HepG2 (cell line): ENCODE results near the gene FEM1C. TPM values are rescaled to one million over a fixed set of nuclear protein-coding genes. Genes with fewer than 3 reads are reported as not detected.
A peak's percentile ranks its signal among the peaks of the same experiment; 100 is the strongest.

ENCODE experiments used
- ATF7 ChIP-seq, 2 experiments: fragments of 450-650 bp in 1 of 2; sonication (generic) in 1 of 2; formaldehyde crosslinking in 1 of 2; IDR thresholded peaks; 2 replicates each; pipeline versions ENCODE4 v1.4.0 to v1.6.1; 2016 to 2020; ENCODE audit warnings: antibody characterized with exemption in 1 of 2, mild to moderate bottlenecking in 1 of 2, missing genetic modification reagents in 1 of 2
- CBX5 ChIP-seq: sonication (generic); formaldehyde crosslinking; IDR thresholded peaks from 2 replicates; pipeline ENCODE4 v1.4.0; 2020; ENCODE audit warnings: missing genetic modification reagents, borderline replicate concordance
- IRX3 ChIP-seq: sonication (generic); formaldehyde crosslinking; IDR thresholded peaks from 2 replicates; pipeline ENCODE4 v1.8.1; 2023; ENCODE audit warnings: mild to moderate bottlenecking, low read depth, missing genetic modification reagents, borderline replicate concordance
- KLF9 ChIP-seq: IDR thresholded peaks from 2 replicates; pipeline ENCODE4 v1.6.1; 2016; ENCODE audit warnings: low read depth
- MXI1 ChIP-seq: IDR thresholded peaks from 3 replicates; pipeline ENCODE4 v1.6.1; 2012; ENCODE audit warnings: low read depth, low read length, inconsistent platforms, borderline replicate concordance
- SIX4 ChIP-seq: sonication (generic); formaldehyde crosslinking; IDR thresholded peaks from 2 replicates; pipeline ENCODE4 v1.4.0; 2020; ENCODE audit warnings: missing genetic modification reagents
- ZC3H4 ChIP-seq: sonication (generic); formaldehyde crosslinking; IDR thresholded peaks from 2 replicates; pipeline ENCODE4 v1.4.0; 2020; ENCODE audit warnings: missing genetic modification reagents, borderline replicate concordance
- ZNF224 ChIP-seq: sonication (generic); formaldehyde crosslinking; IDR thresholded peaks from 2 replicates; pipeline ENCODE4 v1.5.0; 2020; ENCODE audit warnings: mild to moderate bottlenecking, missing genetic modification reagents
- ZNF225 ChIP-seq: sonication (generic); formaldehyde crosslinking; IDR thresholded peaks from 2 replicates; pipeline ENCODE4 v1.4.0; 2020; ENCODE audit warnings: mild to moderate bottlenecking, missing genetic modification reagents
- ZNF670 ChIP-seq: sonication (generic); formaldehyde crosslinking; IDR thresholded peaks from 2 replicates; pipeline ENCODE4 v1.8.0; 2022; ENCODE audit warnings: mild to moderate bottlenecking, missing genetic modification reagents, borderline replicate concordance
- polyA plus RNA-seq, 8 experiments: library from polyadenylated mRNA; depleted of rRNA in 3 of 8; stranded (reverse) in 7 of 8; unstranded in 1 of 8; fragments of >200 nt; fragmentation: Illumina TruSeq in 4 of 8; extraction: Trizol in 4 of 8; gene quantifications; 2 replicates each; pipeline versions ENCODE4 v1.2.1 to v1.2.3, GENCODE V29; 2011 to 2016; ENCODE audit warnings: low read depth in 4 of 8, missing spikeins in 1 of 8, mixed read lengths in 1 of 8; ENCODE audit not compliant: insufficient read depth in 1 of 8
- total RNA-seq, 5 experiments: library from RNA; depleted of rRNA; stranded (reverse); fragments of >200 nt; fragmentation: Illumina TruSeq; extraction: Trizol; gene quantifications; 2 replicates each; pipeline ENCODE4 v1.2.3, GENCODE V29; 2016; ENCODE audit warnings: low read depth in 1 of 5
- TF ChIP-seq, protein P1 (sequence below): sonication (generic); formaldehyde crosslinking; IDR thresholded peaks from 2 replicates; pipeline ENCODE4 v1.8.0; 2022; ENCODE audit warnings: mild to moderate bottlenecking, missing genetic modification reagents, moderate library complexity
- TF ChIP-seq, protein P2 (sequence below): sonication (generic); formaldehyde crosslinking; IDR thresholded peaks from 2 replicates; pipeline ENCODE4 v1.4.0; 2020; ENCODE audit warnings: mild to moderate bottlenecking, missing genetic modification reagents
- TF ChIP-seq, protein P3 (sequence below): sonication (generic); formaldehyde crosslinking; IDR thresholded peaks from 2 replicates; pipeline ENCODE4 v1.5.0; 2020; ENCODE audit warnings: mild to moderate bottlenecking, missing genetic modification reagents, borderline replicate concordance
- TF ChIP-seq, protein P4 (sequence below): sonication (generic); formaldehyde crosslinking; IDR thresholded peaks from 2 replicates; pipeline ENCODE4 v1.8.0; 2022; ENCODE audit warnings: mild to moderate bottlenecking, missing genetic modification reagents, moderate library complexity
- TF ChIP-seq, protein P5 (sequence below): sonication (generic); formaldehyde crosslinking; conservative IDR thresholded peaks from 2 replicates; pipeline ENCODE4 v1.4.0; 2020; ENCODE audit warnings: missing genetic modification reagents
- TF ChIP-seq, protein P6 (sequence below): sonication (generic); formaldehyde crosslinking; IDR thresholded peaks from 2 replicates; pipeline ENCODE4 v1.5.1; 2020; ENCODE audit warnings: missing genetic modification reagents, mild to moderate bottlenecking, borderline replicate concordance

Gene FEM1C
- total and polyA plus RNA-seq, 2 of the 13 experiments (the other 11 are each of a cell fraction or from before 2014, with no cell fraction given) = 5.5 to 8.3 TPM

DNA sequence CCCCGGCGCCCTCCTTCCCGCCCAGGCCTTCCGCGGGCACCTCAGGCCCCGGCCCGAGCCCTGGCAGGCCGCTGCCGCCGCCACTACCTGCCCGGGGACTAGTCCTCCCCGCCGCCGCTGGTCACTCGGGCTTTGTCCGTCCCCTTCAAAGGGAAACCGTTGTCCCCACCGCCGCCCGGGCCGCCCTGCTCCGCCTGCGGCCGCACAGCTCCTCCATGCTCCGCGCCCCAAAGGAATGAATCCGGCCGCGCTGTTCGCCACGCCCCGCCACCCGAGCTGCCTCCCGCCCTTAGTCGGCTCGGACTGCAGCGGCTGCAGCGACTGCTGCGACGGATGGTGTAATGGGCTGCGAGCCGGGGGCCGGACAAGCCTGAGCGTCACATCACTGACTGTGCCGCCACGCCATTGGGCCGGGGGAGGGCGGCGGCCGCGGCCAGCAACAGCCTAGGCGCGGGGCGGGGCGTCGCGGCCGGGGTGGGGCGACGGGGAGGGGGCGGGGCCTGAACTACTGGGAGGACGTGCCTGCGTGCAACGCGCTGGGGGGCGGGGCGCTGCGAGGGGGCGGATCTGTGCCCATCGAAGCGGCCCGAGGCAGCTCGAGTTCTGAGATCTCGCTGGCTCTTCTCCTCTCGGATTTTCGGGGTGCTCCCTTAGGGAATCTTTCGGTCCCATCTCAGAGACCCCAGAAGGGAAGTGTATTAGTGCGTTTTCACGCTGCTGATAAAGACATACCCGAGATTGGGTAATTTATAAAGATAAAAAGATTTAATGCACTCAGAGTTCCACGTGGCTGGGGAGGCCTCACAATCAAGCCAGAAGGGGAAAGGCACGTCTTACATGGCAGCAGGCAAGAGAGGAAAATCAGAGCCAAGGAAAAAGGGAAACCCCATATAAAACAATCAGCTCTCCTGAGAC is at the start of gene FEM1C (continued):
- no peak for TF ChIP-seq IRX3 (CRISPR knock-in tag)
- TF ChIP-seq, protein P1, sequence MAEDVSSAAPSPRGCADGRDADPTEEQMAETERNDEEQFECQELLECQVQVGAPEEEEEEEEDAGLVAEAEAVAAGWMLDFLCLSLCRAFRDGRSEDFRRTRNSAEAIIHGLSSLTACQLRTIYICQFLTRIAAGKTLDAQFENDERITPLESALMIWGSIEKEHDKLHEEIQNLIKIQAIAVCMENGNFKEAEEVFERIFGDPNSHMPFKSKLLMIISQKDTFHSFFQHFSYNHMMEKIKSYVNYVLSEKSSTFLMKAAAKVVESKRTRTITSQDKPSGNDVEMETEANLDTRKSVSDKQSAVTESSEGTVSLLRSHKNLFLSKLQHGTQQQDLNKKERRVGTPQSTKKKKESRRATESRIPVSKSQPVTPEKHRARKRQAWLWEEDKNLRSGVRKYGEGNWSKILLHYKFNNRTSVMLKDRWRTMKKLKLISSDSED = no peak
- peak; percentile 49; the same call in 1 of the 2 replicates for TF ChIP-seq ZNF670
- TF ChIP-seq, protein P2, sequence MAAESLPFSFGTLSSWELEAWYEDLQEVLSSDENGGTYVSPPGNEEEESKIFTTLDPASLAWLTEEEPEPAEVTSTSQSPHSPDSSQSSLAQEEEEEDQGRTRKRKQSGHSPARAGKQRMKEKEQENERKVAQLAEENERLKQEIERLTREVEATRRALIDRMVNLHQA = no peak
- peak; percentile 57; the same call in 1 of the 2 replicates for TF ChIP-seq KLF9 (CRISPR knock-in tag)
- TF ChIP-seq, protein P3, sequence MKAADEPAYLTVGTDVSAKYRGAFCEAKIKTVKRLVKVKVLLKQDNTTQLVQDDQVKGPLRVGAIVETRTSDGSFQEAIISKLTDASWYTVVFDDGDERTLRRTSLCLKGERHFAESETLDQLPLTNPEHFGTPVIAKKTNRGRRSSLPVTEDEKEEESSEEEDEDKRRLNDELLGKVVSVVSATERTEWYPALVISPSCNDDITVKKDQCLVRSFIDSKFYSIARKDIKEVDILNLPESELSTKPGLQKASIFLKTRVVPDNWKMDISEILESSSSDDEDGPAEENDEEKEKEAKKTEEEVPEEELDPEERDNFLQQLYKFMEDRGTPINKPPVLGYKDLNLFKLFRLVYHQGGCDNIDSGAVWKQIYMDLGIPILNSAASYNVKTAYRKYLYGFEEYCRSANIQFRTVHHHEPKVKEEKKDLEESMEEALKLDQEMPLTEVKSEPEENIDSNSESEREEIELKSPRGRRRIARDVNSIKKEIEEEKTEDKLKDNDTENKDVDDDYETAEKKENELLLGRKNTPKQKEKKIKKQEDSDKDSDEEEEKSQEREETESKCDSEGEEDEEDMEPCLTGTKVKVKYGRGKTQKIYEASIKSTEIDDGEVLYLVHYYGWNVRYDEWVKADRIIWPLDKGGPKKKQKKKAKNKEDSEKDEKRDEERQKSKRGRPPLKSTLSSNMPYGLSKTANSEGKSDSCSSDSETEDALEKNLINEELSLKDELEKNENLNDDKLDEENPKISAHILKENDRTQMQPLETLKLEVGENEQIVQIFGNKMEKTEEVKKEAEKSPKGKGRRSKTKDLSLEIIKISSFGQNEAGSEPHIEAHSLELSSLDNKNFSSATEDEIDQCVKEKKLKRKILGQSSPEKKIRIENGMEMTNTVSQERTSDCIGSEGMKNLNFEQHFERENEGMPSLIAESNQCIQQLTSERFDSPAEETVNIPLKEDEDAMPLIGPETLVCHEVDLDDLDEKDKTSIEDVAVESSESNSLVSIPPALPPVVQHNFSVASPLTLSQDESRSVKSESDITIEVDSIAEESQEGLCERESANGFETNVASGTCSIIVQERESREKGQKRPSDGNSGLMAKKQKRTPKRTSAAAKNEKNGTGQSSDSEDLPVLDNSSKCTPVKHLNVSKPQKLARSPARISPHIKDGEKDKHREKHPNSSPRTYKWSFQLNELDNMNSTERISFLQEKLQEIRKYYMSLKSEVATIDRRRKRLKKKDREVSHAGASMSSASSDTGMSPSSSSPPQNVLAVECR (CRISPR knock-in tag) = peak; percentile 89; the same call in 1 of the 2 replicates
- TF ChIP-seq ZNF224 (CRISPR knock-in tag) = 0 out of 2 replicates have a peak, but pooled peaks have one; percentile 39
- TF ChIP-seq, protein P4, sequence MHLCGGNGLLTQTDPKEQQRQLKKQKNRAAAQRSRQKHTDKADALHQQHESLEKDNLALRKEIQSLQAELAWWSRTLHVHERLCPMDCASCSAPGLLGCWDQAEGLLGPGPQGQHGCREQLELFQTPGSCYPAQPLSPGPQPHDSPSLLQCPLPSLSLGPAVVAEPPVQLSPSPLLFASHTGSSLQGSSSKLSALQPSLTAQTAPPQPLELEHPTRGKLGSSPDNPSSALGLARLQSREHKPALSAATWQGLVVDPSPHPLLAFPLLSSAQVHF (CRISPR knock-in tag) = peak; percentile 87; the same call in 1 of the 2 replicates
- TF ChIP-seq ZC3H4 (CRISPR knock-in tag) = no peak
- TF ChIP-seq, protein P5, sequence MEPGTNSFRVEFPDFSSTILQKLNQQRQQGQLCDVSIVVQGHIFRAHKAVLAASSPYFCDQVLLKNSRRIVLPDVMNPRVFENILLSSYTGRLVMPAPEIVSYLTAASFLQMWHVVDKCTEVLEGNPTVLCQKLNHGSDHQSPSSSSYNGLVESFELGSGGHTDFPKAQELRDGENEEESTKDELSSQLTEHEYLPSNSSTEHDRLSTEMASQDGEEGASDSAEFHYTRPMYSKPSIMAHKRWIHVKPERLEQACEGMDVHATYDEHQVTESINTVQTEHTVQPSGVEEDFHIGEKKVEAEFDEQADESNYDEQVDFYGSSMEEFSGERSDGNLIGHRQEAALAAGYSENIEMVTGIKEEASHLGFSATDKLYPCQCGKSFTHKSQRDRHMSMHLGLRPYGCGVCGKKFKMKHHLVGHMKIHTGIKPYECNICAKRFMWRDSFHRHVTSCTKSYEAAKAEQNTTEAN (CRISPR knock-in tag) = no peak
- peak; percentile 42; the same call in 1 of the 2 replicates for TF ChIP-seq SIX4 (CRISPR knock-in tag)
- peak; percentile 76; the same call in 1 of the 3 replicates for TF ChIP-seq MXI1
- TF ChIP-seq CBX5 (CRISPR knock-in tag) = peak; percentile 78; the same call in 1 of the 2 replicates
- peak; percentile 65; the same call in 1 of the 2 replicates for TF ChIP-seq ZNF225 (CRISPR knock-in tag)
- no peak for TF ChIP-seq ATF7 (IDR thresholded peaks at IDR 0.05)
- peak; percentile 61; the same call in 1 of the 2 replicates for TF ChIP-seq ATF7 (CRISPR knock-in tag; IDR thresholded peaks at IDR 0.05)
- TF ChIP-seq, protein P6, sequence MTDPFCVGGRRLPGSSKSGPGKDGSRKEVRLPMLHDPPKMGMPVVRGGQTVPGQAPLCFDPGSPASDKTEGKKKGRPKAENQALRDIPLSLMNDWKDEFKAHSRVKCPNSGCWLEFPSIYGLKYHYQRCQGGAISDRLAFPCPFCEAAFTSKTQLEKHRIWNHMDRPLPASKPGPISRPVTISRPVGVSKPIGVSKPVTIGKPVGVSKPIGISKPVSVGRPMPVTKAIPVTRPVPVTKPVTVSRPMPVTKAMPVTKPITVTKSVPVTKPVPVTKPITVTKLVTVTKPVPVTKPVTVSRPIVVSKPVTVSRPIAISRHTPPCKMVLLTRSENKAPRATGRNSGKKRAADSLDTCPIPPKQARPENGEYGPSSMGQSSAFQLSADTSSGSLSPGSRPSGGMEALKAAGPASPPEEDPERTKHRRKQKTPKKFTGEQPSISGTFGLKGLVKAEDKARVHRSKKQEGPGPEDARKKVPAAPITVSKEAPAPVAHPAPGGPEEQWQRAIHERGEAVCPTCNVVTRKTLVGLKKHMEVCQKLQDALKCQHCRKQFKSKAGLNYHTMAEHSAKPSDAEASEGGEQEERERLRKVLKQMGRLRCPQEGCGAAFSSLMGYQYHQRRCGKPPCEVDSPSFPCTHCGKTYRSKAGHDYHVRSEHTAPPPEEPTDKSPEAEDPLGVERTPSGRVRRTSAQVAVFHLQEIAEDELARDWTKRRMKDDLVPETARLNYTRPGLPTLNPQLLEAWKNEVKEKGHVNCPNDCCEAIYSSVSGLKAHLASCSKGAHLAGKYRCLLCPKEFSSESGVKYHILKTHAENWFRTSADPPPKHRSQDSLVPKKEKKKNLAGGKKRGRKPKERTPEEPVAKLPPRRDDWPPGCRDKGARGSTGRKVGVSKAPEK = no peak
